D341Med (cell line): ENCODE measurements around the gene ARHGAP19.

Experiments used
- DNase-seq: peaks from one replicate; pipeline ENCODE4 v3.0.0; 2012; ENCODE audit warnings: low spot score

Gene ARHGAP19, protein sequence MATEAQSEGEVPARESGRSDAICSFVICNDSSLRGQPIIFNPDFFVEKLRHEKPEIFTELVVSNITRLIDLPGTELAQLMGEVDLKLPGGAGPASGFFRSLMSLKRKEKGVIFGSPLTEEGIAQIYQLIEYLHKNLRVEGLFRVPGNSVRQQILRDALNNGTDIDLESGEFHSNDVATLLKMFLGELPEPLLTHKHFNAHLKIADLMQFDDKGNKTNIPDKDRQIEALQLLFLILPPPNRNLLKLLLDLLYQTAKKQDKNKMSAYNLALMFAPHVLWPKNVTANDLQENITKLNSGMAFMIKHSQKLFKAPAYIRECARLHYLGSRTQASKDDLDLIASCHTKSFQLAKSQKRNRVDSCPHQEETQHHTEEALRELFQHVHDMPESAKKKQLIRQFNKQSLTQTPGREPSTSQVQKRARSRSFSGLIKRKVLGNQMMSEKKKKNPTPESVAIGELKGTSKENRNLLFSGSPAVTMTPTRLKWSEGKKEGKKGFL

DNA sequence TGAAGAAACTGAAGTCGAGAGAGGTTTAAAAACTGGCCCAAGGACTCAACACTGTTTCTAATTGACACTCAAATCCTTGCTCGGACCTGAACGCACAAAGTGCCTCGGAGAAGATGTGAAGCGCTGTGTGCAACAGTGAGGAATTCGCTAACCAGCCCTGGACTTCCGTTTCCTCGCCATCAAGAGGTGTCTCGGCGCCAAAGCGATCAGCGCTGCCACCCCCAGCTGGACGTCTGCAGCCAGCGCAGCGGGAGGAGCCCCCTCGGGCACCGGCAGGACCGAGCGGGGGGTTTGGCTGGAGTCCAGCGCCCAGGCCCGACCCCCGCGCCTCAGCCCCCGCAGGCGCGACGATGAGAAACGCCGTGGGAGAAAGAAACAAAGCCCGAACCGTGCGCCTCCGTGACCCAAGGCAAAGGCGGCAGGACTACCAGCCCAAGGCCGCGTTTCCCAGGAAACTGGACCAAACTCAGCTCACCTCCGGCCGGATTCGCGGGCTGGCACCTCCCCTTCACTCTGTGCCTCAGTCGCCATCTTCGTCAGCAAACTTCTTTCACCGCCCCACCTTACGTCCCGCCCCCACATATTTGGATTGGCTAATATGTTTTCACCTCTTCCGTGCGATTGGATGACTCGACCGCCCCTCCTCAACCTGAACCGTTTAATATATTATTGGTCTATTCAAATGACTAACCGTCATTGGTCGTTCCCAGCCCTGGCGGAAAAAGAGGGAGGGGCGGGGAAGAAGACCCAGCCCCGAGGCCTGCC, at the start of gene ARHGAP19:
ARHGAP19 (minus strand) TSS at position 541 of the 765 bp plus-strand sequence; CDS start at position 531, 10 bp downstream.
- DNase-seq: peak; percentile 88

DNA sequence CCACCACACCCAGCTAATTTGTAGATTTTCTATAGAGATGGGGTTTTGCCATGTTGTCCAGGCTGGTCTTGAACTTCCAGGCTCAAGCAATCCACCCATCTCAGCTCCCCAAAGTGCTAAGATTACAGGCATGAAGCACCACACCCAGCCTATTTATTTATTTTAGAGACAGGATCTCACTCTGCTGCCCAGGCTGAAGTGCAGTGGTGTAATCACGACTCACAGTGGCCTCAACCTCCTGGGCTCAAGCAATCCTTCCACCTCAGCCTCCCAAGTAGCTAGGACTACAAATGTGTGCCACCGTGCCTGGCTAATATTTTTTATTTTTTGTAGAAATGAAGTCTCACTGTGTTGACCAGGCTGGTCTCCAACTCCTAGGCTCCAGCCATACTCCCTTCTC, 49.0 kb upstream of the ARHGAP19 start:
- no peak for DNase-seq

DNA sequence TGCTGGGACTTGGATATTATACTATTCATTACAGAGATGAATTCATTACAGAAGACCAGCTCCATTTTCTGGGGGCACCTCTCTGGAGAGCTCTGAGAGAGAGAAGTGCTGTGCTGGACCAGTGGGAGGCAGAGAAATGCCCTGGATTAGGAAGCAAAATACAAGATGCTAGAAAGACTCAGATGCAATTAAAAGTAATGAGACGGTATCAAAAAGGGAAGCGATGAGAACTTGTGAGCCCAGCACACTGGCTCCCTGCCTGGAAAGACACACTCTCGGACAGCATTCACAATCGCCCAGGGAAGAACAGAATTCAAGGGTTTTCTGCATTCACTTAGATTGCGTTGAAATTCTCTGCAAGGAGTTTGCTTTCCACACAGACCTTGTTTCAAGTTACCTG, 45.6 kb upstream of the ARHGAP19 start:
- DNase-seq: no peak

DNA sequence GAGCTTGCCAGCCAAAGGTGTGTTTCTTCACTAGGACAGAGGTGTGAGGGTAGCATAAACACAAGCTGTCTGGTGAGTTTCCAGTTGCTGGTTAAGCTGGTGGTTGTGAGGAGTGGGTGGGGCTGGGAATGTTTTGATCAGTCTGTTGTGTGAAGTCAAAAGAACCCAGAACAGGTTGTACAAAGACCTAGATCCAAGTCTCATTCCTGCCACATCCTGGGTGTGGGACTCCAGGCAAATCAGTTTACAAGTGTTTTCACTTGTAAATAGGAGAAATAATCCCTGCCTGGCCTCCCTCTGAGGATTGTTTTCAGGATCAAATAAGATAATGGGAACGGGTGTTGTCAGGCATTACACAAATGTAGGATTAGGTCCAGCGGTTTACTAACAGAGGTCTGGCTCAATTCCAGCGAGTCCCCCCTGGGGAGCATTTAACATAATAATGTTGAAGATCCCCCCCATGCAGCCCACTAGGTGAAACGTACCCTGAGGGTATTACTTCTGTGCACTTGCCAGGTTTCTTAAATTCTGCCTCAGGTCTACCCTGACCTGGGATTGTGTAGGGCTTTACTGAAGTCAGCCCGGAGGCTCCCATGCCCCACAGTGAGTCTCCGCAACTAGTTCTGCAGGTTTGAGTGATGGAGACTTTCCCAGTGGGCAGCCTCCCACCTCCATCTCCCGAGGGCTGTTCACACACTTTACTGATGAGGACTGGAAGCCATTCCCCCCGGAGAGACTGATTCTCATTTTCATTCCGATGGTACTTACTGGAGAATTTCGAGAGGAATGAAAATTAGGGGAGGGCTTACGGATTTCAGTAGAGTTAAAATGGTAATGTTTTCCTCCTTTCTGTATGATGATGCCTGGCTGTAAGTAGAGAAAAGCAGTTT, 44.8 kb upstream of the ARHGAP19 start:
- DNase-seq: peak; percentile 47

DNA sequence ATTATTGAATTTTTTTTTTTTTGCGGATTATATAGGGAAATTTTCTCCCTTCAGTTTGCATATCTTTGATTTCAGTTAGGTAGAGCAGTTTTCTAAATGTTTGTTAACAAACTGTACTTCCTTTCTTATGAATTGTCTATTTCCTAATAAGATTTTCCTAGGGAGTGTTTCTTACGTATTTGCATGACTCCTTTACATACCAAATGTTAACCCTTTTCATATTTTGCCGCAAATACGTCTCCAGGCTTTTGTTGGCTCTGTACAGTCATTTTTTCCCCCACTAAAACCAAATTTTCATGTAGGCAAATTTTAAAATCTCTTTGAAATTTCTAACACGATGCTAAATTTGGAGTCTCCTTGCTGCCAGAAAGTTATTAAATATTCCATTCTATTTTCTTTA, 44.0 kb upstream of the ARHGAP19 start:
- DNase-seq: no peak

DNA sequence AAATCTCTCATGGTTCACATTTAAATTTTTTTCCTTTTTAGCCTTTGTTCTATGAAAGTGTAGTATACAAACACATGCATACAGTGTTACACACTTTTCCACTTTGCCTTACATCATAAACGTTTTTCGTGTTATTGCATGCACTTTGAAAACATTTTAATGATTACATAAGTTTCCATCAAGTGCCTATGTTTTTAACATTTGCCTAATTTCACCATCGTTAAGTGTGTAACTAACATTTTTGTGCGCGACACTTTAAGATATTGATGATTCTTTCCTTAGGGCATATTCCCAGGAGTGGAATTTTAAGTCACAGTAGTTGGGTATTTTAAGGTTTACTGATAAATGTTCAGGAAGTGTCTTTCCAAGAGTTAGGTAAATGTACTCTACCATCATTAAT, 43.6 kb upstream of the ARHGAP19 start:
- DNase-seq: no peak

DNA sequence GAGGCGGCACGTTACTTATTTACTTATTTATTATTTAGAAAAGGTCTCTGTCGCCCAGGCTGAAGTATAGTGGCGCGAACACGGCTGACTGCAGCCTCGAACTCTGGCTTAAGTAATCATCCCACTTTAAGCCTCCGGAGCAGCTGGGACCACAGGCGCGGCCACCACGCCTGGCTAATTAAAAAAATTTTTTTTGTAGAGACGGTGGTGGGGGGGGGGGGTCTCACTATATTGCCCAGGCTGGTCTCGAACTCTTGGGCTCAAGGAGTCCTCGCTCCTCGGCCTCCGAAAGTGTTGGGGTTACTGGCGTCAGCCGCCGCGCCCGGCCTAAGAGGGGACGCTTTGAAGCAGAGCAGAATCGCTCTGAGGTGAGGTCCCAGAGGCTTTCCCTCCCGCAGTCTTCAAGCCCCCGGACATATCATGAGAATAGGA, 42.8 kb upstream of the ARHGAP19 start:
- no peak for DNase-seq

DNA sequence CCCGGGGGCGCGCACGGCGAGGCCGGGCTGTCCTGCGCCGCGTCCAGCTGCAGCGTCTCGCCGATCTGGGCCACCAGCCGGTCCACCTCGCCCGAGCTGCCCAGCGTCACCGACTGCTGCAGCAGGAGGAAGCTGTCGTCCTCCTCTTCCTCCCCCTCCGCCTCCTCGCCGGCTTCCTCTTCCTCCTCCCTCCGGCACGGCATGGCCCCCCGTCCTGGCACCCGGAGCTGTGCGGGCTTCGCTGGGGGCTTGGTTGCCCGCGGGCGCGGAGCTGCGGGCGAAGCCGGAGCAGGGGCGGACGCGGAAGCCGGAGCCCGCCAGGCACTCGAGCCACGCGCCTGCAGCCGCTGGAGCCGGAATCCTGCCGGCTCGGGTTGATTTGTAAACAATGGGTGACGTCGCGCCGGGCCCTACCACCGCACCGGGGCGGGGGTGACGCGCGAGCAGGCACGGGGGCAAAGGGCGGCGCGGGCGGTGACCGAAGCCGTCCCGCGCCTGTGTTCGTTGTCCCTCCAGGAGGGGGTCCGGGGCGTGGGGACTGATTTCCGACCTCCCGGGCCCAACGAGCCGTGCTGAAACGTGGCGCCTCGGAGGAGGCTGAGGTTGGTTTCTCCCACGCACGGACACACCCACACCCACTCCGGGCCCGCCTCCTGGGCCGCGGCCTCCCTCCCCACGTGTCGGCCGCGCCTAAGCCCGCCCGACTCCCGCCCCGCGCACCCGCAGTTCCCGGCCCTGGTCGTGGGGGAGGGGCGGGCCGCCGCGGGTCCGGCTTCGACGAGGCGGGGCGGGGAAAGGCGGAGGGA, 42.1 kb upstream of the ARHGAP19 start, which contains the start of gene FRAT2:
FRAT2 (minus strand) TSS at position 360 of the 806 bp plus-strand sequence; CDS start at position 203, 157 bp downstream.
- DNase-seq: peak; percentile 92

DNA sequence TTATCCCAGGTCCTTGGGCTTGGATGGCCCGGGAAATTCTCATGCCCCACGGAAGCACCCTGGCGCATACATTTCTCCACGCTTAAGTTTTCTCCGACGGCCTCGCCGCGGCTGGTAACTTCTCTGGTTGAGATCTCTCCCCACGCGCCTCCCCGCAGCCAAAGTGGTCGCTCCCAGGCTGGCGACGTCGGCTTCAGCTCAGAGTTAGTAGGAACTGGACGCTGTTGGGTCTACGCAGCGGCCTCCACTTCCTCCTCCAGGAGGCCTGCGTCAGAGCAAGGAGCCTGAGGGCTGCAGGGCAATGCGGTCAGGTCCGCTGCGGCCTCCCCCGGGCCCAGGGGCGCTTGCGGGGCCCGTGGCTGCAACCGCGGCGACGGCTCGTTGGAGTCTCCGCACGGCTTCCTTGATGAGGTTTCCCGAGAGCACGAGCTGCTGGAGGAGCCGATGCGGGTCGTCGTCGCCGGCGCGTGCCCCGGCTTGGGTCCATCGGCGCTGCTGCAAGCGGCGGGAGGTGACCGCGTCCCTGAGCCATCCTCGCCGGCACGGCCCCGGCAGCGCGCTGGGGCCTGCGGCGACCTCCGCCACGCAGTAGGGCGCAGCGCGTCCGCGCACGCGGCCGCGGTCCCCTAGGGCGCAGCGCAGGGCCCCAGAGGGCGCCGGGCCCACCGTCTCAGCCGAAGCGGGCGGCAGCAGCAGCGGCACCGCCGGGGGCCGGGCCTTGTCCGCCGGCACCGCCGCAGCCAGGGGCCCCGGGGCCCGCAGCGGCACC, 41.3 kb upstream of the ARHGAP19 start:
- peak; percentile 56 for DNase-seq

DNA sequence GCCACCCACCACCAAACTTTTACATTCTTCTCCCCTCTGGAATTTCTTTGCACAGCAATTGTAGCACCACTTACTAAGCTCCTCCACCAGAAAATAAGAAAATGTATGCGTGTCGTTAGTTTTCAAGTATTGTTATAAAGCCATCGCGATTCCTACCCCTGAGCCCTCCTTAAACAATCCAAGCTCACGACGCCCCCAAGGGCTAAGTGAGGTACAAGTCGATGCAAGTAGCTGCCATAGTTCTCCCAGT, 40.8 kb upstream of the ARHGAP19 start:
- peak; percentile 37 for DNase-seq

DNA sequence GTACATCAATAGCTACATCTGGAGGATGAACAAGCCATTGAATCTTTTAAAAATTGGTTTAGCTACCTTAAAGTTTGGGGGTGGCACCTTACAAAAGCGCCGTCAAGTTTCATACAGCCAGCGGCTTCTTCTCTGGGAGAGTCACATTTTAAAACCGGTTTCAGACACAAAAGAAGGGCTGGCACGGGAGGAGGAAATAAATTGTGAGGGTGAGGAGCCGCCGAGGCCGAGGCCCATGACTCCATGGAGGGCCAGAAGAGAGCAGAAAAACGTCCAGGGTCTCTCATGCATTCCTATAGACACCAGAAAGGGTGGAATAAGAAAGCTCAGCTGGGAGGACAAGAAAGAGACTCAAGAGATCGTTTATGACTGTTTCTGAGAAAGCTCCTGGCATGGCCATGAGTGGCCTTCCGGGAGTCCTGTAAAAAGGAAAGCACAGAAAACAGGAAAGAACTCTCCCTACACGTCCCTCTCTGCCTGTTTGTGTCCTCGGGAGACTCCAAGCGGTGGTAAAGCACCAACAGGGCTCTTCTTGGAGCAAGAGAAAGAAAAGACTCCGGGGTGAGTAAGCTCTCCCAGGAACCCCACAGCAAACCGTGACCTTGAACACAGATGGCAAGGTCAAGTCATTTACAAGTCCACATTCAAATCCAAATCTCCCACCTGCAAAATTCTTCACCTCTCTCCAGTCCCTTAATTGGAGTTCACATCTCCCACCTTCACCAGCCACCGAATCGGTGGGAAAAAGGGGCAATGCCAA, 40.3 kb upstream of the ARHGAP19 start:
- no peak for DNase-seq

DNA sequence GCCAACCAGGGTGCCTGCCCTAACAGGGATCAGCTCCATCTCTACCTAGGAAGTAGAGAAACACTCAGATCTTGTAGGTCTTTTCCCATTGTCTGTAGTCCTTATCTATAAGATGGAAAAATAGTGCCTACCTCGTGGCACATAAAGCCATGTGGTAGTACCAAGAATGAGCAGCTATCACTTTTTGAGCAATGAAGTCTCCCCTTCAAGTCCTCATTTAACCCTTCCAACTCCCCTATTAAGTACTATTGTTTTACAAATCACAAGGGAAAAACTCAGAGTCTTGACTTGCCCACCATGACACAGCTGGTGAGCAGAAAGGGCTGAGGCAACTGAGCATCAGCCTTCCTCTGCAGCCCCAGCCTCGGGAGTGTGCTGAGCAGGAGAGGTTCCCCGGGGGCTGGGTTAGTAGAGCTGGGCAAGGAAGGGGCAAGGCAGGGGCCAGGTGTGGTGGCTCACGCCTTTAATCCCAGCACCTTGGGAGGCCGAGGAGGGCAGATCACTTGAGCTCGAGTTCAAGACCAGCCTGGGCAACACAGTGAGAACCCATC, 38.8 kb upstream of the ARHGAP19 start:
- no peak for DNase-seq

DNA sequence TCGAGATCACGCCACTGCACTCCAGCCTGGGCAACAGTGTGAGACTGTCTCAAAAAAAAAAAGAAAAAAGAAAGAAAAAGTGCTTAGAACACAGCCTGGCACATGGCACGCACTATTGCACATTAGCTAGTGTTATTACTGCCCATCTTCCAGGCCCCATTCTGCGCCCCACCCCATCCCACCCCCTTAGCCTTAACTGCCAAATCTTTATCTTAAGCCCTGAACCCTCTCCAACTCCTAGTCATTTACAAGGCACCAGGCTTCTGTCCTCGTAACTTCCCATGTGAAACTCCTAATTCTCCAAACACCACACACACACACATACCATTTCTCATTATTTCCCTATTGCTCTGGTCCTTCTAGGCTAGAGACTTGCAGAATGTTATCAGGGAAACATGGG, 37.3 kb upstream of the ARHGAP19 start:
- no peak for DNase-seq

DNA sequence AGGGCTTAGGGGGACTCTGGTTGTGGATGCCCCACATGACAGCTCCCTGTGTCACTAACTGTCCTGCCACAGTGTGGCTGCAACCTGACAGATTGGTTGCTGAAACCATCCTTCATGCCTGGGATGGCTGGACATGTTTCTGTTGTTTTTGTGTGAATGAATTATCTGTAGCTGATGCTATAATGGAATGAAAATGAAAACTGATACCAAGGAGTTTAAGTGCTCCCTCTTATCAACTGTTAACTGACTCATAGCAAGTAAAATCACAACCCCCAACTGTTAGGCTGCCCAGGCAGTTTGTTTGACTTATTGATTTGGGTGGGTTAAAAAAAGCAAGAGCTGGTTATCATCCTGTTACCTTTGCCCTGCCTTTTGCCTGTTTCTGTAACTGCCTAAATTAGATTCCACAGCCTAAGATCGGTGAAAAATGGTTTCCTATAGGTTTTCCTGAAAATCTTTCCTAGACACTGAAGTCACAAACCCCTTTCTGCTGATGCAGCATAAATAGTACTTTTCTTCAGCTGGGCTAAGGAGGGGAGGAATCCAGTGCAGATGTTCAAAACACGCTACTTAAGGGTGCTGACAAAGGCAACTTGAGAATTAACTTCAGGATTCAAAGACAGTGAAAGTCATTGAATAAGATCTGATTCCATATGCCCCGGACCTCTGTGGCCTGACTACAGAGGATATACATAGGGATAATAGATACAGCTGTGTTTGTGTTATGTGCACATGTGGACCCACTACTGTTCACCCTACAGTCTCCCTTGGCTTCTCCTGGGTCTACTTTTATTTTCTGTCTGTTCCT, 36.4 kb upstream of the ARHGAP19 start:
- no peak for DNase-seq

DNA sequence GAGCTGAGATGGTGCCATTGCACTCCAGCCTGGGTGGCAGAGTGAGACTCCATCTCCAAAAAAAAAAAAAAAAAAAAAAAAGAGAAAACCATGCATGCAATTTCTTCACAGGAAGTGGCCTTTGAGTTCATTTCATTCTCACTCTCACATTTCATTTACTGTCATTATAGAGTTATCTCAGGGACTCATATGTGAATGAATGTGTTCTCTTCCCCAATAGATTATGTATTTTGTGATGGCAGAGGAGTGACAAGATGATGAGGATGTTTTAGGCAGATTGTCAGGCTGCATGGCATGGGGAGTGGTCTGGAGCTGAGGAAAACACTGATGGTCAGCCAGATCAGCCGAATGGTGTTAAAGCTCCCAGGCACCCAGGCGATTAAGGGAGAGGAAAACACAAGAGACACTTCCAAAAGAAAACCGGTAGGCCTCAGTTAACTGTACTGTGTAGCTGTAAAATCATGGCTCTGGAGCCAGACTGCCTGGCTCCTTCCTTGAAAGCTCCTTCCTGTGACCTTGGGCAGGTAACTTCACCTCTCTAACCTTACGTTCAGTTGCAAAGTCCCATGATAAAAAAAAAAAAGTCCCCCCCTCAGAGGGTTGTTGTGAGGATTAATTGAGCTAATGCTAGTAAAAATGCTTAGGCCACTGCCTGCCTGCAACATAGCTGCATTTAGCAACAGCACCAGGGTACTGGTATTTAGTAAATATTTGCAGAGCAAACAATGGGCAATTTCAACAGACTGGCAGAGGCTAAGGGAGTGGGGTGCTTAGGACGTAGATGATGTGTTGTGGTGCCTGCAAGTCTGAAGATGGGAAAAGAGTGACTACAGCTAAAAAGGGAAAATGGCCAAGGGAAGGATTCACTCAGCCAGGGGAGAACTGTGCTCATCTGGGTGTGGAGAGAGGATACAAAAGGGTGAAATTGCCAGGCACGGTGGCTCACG, 35.2 kb upstream of the ARHGAP19 start:
- DNase-seq: no peak

DNA sequence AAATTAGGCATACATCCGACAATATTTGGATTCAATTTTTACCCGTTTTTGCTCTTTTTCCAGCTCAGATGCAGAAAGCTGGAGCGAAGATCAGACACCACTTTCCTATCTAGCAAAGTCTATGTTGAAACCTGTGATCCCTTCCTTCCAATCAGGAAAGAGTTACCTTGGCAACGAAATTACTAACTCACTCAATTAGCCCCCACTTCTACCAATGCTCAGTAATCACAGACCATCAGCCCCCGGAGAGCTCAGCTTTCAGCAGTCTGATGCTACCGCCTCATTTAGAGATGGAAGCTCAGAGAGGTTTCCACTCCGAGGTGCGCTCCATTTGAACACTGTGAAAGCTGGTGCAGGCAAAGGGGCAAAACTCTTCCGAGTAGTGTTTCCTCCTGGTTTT, 33.3 kb upstream of the ARHGAP19 start:
- no peak for DNase-seq

DNA sequence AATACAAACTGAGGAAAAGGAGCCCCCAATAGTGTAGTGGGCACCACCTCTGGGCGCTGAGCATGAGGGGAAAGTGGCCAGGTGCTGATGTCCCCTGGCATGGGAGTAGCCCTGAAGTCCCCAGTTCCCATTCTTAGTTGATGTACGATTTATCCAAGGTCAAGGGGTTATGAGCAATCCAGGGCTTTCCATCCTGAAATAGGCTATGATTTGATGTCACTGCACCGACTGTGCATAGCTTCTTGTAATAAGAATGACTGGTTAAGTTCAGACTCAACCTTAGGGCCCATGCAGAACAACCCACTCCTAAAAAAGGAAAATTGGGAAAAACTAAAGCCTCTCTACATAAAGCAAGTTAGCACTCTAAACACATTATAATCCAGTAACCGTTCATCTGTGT, 31.1 kb upstream of the ARHGAP19 start:
- no peak for DNase-seq

DNA sequence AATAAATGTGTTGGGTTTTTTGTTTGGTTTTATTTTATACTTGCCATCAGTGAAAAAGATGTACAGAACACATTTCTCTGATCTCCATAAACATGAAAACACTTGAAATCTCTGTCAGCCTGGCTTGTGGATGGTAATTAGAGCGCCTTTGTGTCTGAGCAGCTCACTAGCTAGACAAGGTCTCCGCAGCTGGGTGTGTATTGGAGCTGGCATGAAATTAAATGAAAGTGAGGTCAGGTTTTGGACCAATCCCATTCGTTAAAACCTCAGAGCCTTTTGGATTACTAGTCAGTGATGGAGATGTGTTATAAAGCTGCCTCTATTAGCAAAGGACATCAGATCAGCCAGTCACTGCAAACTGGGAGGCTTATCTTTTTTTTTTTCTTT, 29.4 kb upstream of the ARHGAP19 start:
- no peak for DNase-seq
